Measurements from ENCODE around the gene JAG2.

Gene JAG2

GRCh38 chr14:105205673-105206208, 37.2 kb upstream of the JAG2 start:
- ATAC-seq, result peak; percentile 1; the same call in 2 of the 3 replicates
- TF ChIP-seq CREB5 (CRISPR knock-in tag; IDR thresholded peaks at IDR 0.05; ENCODE audit: low read depth) (no peak), ZNF565 (CRISPR knock-in tag; conservative IDR thresholded peaks at IDR 0.05; ENCODE audit: low read depth) (no peak), CSDC2 (CRISPR knock-in tag; IDR thresholded peaks at IDR 0.05) (no peak), TSHZ2 (CRISPR knock-in tag; IDR thresholded peaks at IDR 0.05) (no peak), ZNF8 (CRISPR knock-in tag; IDR thresholded peaks at IDR 0.05) (no peak)

- no peak for ATAC-seq
- no peak for TF ChIP-seq ZFP3 (CRISPR knock-in tag; IDR thresholded peaks at IDR 0.05)
- TF ChIP-seq ESRRG (CRISPR knock-in tag; IDR thresholded peaks at IDR 0.05), result no peak
- TF ChIP-seq TCF4 (CRISPR knock-in tag; IDR thresholded peaks at IDR 0.05; ENCODE audit: borderline replicate concordance), result no peak
- TF ChIP-seq, protein P1, sequence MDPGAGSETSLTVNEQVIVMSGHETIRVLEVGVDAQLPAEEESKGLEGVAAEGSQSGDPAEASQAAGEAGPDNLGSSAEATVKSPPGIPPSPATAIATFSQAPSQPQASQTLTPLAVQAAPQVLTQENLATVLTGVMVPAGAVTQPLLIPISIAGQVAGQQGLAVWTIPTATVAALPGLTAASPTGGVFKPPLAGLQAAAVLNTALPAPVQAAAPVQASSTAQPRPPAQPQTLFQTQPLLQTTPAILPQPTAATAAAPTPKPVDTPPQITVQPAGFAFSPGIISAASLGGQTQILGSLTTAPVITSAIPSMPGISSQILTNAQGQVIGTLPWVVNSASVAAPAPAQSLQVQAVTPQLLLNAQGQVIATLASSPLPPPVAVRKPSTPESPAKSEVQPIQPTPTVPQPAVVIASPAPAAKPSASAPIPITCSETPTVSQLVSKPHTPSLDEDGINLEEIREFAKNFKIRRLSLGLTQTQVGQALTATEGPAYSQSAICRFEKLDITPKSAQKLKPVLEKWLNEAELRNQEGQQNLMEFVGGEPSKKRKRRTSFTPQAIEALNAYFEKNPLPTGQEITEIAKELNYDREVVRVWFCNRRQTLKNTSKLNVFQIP (CRISPR knock-in tag; IDR thresholded peaks at IDR 0.05; ENCODE audit: borderline replicate concordance, low read depth), result no peak
Measured at GRCh38 chr14:105204931-105205672, 36.5 kb upstream of the JAG2 start.

DNA sequence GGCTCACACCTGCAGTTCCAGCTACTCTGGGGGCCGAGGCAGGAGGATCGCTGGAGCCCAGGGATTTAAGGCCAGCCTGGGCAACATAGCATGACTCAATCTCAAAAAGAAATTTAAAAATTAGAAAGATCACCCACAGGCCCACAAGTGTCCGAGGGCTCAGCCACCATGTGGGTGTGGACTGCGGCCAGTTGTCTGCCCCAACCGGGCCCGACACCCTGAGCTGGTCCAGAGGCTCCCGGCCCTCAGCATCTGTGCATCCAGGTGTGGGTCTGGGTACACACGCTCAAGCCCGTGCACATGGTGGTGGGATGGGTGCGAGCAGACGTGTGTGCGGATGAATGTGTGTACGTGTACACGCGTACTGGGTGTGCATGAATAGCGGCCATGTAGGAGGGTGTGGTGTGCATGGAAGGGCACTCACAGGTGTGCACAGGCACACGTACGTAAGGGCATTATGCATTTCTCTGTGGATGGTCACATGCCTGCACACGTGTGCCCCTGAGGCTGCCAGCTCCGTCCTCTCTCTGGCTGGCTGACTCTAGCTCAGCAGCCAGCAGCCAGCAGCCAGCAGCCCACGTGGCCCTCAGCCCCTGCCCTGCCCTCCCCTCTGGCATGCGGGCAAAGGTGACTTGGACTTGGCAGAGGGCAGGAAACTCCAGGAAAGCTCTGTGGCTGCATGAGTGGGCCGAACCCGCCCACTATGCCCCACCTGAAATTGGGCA, 35.8 kb upstream of the JAG2 start:
- TF ChIP-seq ZC3H10 (CRISPR knock-in tag; IDR thresholded peaks at IDR 0.05) (no peak), BACH2 (CRISPR knock-in tag; IDR thresholded peaks at IDR 0.05; ENCODE audit: borderline replicate concordance) (no peak), ZFP3 (CRISPR knock-in tag; IDR thresholded peaks at IDR 0.05) (no peak), OSR1 (CRISPR knock-in tag; IDR thresholded peaks at IDR 0.05) (no peak), SNAI2 (CRISPR knock-in tag; IDR thresholded peaks at IDR 0.05) (no peak), PPARA (CRISPR knock-in tag; IDR thresholded peaks at IDR 0.05; ENCODE audit: borderline replicate concordance) (no peak), CSDC2 (CRISPR knock-in tag; IDR thresholded peaks at IDR 0.05) (no peak), ZFP30 (CRISPR knock-in tag; IDR thresholded peaks at IDR 0.05) (no peak), PATZ1 (CRISPR knock-in tag; IDR thresholded peaks at IDR 0.05; ENCODE audit: borderline replicate concordance) (no peak), TCF4 (CRISPR knock-in tag; IDR thresholded peaks at IDR 0.05; ENCODE audit: borderline replicate concordance) (no peak), ZNF565 (CRISPR knock-in tag; conservative IDR thresholded peaks at IDR 0.05; ENCODE audit: low read depth) (no peak), TOX (CRISPR knock-in tag; IDR thresholded peaks at IDR 0.05; ENCODE audit: borderline replicate concordance) (no peak), CREB5 (CRISPR knock-in tag; IDR thresholded peaks at IDR 0.05; ENCODE audit: low read depth) (no peak), RARB (CRISPR knock-in tag; IDR thresholded peaks at IDR 0.05) (no peak), TSHZ2 (CRISPR knock-in tag; IDR thresholded peaks at IDR 0.05) (no peak), ESRRG (CRISPR knock-in tag; IDR thresholded peaks at IDR 0.05) (no peak), ISL1 (CRISPR knock-in tag; IDR thresholded peaks at IDR 0.05) (no peak)
- TF ChIP-seq, protein P1 (CRISPR knock-in tag; IDR thresholded peaks at IDR 0.05; ENCODE audit: borderline replicate concordance, low read depth), result no peak
- ATAC-seq, result peak; percentile 2; the same call in 1 of the 3 replicates
